ENCODE results near the gene CCDC69.
"Not testable (repeated sequence)": the region's sequence is repeated elsewhere in the genome, so short reads cannot be mapped to it uniquely, and the experiment has no call there.

The CCDC69 gene

DNA sequence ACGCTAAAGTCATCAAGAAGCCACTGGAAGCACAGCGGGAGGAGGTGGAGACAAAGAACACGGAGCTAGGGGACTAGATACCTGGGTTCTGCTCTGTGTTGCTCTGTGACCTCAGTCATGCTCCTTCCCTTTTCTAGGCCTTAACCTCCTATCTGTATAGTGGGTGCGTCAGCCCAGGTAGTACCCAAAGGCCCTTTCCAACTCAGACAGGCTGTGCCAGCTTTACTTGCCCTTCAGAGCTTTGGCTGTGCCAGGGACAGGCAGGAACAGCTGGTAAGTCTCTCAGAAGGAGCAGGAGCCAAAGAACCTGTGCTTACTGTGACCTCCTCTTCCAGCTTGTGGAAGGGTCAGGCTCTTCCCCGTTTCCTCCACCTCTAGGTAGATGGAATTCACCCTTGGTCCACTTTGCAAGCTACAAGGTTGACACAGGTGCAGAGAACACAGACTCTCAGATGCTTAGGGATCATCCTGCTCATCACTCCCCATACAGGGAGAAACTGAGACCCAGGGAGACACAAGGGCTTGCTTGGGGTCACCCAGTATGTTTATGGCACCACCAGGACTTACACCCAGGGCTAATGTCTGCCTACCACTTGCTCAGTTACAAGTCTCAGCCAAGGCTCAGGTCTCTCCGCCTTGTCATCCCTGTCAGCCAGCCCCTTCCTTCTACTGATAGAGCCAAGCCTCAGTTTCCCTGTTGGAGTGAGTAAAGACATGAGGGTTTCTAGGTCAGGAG, 1.7 kb downstream of the CCDC69 start:
- no peak for DNase-seq (ENCODE audit: low spot score)

DNA sequence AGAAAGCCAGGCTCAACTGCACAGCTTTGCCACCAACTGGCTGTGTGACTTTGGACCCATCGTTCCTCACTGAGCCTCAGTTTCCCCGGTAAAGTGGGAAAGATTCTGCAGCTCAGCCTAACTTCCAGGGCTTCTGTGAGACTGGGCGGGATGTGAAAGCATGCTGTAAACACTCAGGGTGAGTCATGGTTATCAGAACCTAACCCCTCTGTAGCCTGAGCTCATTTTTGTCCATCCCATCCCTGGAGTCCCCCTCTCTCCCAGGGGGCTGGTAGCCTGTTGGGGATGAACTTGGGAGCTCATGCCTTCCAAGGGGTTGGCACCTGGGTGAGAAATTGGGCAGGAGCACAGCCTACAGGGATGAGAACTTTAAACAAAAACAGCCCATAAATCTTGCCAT, 2.3 kb downstream of the CCDC69 start:
- no peak for DNase-seq (ENCODE audit: low spot score)

DNA sequence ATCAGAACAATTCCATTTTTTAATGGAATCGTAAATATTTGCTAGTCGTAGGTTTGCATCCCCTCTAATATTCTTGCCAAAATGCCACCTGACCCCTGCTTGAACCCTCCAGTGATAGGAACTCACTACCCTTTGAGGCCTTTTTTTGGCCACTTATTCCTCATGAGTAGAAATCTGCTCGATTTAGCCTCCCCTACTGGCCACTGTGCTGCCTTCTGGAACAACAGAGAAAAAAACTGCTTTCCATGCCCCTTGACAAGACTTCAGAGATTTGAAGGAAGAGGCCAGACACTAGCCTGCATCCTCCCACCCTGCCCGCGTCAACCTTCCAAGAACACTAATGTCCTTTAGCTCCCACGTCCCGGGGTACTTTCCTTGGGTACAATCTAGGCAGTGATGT, 4.1 kb downstream of the CCDC69 start:
- no peak for DNase-seq (ENCODE audit: low spot score)

DNA sequence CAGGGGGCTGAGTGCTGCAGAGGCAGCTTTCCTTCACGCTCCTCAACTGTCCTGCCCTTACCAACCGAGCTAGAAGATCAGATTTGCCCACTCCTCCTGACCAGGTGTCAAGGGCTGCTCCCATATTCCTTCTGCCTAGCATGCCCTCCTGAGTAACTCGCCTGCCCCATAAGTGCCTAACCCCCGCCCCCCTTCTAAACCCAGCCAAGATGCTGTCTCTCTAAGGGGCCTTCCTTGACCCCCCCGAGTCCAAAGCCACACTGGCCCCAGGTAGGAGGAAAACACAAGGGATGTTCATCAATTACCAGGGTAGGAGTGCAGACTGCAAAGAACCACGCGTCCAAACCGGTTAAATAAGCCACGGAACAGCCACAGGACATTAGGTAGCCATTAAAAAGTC, 4.8 kb downstream of the CCDC69 start:
- no peak for DNase-seq (ENCODE audit: low spot score)

DNA sequence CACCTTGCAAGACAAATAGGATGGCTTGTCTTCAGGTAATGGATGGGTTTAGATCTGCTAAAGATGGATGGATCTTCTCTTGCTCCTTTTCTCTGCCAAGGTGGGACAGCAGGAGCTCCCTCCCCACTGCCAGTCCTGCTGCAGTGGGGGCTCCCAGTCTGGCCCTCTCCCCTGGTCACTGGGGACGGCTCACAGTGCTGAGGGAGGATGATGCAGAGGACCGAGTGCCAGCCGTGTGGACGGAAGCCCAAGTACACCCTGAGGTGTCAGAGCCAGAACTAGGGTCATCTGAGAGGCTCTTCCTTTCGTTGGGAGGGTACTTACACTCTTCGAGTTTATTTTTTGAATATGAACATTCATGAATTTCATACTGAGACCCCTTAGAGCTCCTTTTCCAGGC, 5.7 kb downstream of the CCDC69 start:
- no peak for DNase-seq (ENCODE audit: low spot score)

DNA sequence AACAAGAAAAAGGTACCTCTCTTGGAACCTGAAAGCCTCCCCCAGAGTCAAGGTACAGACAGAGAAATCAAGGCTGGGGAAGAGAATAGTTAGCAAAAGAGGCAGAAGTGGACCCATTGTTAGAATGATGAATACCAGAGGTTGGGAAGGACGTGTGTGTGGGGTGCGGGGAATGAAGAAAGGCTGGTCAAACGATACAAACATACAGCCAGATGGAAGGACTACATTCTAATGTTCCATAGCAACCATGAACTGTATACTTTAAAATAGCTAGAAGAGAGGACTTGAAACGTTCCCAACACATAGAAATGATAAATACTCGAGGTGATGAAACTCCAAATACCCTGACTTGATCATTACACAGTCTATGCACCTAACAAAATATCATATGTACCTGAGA, 7.1 kb downstream of the CCDC69 start:
- no peak for DNase-seq (ENCODE audit: low spot score)

DNA sequence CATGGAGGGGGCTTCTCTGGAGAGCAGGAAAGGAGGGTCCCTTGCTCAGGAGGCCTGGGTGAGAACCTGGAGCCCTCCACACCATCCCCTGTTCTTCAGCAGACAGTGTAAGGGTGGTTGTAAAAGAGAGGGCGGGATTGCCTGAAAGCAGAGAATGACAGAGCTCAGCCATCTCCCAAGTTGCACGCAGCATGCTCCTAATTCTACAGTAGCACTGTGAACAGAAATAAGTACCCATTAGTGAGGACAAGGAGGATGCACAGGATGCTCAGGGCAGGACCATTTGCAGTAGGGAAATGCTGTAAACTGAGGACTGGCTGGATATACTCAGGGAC, 8.4 kb downstream of the CCDC69 start:
- DNase-seq (ENCODE audit: low spot score): no peak

DNA sequence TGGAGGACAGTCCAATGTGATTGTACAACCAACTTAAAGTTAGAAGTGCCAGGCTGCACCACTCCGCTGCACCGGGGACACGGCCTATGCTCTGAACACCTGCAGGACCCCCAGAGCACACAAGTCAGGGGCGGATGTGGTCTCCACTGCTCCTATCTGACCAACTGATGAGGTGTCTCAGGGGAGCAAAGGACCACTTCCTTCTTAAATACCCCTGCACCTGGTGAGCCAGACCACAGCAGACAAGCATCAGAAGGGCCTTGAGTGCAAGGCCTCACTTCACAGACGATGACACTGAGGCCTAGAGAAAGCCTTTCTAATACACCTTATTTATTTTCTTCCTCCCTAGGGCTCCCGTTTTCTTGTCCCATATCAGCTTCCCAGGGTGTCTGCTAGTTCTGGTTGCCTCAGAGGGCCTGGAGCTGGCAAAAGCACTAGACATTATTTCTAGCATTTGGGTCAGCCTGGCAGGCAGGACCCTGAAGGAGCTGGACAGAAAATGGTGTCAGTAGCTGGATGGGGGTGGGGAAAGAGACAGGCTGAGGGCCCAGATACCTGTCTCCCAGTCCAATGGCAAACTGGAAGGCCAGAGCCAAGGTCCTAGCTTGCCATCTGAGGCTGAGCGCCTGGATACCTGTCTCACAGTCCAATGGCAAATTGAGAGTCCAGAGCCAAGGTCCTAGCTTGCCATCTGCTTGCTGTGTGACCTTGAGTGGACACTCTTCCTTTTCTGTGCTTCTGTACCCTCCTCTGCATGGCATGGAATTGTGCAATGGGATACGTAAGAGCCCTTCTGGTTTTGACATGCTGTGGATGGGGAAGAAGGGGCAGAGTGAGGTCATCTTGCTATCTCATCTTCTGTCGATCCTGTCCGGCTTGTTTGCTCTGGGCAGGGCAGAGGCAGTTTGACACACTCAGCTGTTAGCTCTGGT, 9.0 kb downstream of the CCDC69 start:
- no peak for DNase-seq (ENCODE audit: low spot score)

DNA sequence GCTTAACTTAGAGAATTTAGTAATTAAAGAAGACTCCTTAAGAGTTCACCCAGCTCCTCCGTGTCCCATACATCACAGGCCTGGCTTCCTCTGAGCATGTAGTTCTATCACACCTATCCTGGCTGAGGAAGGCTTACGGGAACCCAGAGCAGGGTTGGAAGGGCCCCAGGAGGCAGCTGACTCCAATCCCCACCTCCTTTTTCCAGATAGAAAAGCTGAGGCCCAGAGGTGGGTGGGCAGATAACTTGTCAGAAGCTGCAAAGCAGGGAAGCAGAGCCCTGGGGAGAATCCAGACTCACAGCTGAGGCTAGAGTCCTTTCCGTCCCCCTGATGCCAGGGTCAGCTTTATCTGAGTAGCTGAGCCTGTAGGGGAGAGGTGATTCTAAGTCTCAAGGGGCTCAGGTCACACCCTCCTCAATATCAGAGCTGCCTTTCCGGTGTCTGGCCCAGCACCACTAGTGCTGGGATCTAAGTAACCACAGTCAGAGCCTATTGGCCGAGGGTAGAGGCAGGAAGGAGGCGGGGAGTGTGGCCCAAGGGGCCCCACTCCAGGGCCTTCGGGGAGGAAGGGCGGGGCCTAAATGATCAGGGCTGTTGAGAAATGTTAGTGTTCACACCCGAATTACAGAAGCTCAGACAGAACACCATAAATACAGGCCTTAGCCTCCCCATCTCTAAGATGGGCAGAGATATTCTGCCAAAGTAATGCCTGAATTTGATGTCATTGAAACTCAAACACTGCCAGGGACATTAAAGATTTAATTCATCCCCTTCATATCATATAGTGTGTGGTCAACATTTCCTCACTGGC, 9.9 kb downstream of the CCDC69 start:
- no peak for DNase-seq (ENCODE audit: low spot score)

DNA sequence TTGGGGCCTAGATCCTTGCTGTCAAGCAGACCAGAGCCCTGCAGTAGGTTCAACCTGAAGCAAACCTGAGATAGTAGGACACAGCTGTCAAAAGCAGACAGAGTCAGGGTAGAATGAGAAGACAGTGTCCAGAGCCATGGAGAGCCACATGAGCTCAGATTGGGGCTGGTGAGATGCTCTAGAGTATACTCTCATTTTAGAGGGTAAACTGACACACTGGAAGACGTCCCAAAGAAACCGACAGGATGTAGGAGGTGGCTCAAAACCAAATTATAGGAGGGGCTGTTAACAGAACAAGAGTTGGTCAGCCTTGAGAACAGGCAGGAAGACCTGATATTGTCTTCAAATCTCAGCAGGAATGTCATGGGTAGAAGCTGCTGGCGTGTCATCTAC, 11.5 kb downstream of the CCDC69 start:
- no peak for DNase-seq (ENCODE audit: low spot score)

DNA sequence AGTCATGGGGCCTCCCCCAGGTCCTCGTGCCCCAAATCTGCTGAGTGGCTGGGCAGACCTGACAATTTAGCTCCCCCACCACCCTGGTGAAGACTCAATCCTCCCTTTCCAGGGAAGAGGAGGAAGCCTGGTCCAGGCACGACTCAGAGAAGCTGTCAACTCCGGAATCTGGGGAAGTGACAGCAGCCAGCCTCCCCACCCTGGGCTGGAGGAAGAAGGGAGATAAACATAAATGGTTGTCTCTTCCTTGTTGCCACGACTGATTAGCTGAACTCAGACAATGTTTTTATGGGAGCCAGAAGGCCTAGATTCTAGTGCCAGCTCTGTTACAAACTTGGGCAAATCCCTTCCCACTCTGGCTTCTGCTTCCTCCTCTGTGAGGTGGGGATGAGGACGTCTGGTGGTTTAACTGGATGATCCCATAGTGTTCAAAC, 15.4 kb downstream of the CCDC69 start:
- no peak for DNase-seq (ENCODE audit: low spot score)

DNA sequence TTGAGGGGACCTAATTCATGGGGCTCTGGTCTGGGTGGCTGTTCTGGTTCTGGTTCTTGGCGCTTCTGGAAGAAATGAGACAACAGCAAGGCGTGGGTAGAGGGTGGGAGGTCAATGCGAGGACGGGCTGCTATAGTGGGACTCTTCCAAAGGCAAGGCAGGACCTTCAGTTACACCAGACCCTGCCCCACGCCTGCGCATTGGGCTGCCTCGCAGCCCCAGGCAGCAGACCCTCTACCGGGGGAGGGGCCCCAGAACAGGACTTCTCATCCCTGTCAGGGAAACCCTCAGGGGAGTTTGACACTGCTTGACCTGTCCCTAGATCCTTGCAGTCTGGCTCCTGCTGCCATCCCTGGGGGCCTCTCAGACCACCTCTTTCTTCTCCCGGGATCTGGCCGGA, 18.5 kb downstream of the CCDC69 start:
- DNase-seq (ENCODE audit: low spot score): no peak

DNA sequence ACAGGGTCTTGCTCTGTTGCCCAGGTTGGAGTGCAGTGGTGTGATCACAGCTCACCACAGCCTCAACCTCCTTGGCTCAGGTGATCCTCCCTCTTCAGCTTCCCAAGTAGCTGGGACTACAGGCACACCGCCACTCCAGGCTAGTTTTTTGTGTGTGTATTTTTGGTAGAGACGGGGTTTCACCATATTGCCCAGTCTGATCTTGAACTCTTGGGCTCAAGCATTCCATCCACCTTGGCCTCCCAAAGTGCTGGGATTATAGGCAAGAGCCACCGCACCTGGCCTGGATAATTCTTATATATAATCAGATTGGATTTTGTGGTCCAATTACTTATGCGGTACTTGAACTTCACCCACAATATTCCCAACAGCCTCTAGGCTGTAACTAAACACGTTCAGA, 19.8 kb downstream of the CCDC69 start:
- DNase-seq (ENCODE audit: low spot score): no peak

DNA sequence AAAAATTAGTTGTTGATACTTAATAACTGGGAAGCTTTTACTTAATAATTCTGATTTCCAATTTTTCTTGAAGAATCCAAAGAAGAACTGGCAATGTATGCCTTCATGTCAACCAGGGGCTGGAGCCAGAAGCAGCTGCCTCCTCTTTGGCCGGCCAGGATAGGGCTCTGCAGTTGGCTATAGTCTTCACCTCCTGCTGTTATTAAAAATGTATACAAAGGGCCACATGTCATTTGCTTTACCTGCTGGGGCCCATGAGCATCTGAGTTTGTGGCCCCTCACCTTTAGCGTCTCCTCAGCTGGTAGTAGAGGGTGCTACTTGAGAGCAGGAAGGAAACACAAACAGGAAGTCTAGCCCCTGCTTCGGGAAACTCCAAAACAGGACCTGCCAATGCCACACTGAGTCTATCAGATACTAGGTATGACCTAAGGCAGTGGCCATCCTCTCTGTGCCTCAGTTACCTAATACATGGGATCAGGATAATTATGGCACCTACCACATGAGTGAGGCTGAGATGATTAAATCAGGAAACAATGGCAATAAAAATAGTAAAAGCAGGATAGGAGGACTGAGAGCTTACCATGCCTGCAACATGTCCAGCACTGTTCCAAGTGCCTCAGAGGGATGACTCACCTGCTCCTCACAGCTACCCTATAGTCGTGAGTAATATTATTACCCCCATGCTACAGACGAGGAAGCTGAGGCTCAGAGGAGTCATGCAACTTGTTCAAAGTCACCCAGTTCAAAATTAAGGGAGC, 21.3 kb downstream of the CCDC69 start:
- no peak for DNase-seq (ENCODE audit: low spot score)

DNA sequence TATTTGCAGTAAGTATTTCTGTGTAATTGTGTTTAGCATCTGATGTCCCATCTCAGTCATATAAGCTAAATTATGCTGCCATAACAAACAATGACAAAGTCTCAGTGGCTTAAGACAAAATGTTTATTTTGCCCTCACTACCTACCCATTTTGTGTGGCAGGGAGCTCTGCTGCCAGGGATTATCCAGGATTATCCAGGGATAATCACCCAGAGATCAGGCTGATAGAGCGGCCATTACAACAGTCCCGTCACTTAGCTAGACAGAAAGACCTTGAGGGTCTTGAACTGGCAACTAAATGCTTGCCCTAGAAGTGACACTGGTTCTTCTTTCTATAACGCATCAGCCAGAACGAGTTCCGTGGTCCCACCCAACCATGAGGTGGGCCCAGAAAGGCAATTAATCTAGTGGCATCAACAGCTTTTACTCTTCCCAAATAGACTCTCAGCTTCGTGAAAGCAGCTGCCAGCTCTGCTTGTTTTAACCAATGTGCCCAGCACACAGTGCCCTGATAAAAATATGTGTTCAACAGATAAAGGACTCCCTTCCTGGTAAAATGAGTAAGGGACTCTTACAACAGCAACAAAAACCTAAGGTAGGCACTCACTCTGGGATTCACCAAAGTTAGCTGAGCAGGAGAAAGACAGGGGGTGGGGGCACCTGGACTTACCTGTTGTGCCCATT, 22.8 kb downstream of the CCDC69 start:
- no peak for DNase-seq (ENCODE audit: low spot score)

DNA sequence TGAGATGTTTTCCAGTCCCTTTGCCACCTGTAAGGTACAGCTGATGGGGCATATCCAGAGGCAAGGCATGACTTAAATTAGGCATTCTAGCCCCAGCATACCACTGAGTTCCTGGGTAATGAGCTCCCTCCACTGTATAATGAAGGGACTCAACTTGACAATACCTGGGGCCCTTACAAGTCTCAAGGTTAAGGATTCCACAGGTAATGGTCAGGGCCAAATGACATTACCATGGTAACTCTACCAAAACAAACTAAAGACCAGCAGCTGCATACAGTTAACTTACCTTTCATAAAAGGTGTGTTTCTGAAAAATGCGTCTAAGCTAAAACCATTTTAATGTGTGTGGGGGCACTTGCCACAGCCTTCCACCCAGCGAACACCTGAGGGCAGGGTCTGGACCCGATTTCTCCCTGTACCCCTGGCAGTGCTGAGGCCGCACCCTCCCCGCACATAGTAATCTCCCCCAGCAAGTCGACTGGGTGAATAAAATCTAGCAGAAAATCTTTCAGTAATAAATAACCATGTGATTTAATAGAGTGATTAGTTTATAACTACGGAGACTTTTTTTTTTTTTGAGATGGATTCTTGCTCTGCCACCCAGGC, 24.2 kb downstream of the CCDC69 start:
- no peak for DNase-seq (ENCODE audit: low spot score)

DNA sequence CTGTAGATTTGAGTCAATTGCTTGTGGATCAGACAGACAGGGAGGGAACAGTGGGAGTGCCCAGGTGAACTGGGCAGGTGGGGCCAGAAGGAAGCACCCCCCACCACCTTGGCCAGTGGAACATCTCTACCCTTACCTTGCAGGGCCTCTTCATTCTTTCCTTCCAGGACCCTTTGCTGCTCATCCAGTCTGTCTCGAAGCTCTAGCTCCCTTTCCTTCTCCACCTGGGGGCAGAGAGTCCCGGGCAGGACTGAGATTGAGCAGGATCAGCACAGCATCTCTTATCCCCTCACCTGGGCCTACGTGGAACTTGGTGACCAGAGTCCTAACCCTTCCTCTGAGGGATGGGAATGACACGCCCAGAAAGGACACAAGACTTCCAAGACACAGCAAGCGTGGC, 25.0 kb downstream of the CCDC69 start:
- no peak for DNase-seq (ENCODE audit: low spot score)

DNA sequence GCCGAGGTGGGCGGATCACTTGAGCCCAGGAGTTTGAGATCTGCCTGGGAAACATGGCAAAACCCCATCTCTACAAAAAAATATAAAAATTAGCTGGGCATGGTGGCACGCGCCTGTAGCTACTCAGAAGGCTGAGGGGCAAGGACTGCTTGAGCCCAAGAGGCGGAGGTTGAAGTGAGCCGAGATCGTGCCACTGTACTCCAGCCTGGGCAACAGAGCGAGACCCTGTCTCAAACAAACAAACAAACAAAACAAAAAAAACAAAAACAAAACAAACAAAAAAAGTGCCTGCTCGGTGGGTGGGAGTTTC, 26.6 kb downstream of the CCDC69 start:
- DNase-seq (ENCODE audit: low spot score): not testable (repeated sequence)

DNA sequence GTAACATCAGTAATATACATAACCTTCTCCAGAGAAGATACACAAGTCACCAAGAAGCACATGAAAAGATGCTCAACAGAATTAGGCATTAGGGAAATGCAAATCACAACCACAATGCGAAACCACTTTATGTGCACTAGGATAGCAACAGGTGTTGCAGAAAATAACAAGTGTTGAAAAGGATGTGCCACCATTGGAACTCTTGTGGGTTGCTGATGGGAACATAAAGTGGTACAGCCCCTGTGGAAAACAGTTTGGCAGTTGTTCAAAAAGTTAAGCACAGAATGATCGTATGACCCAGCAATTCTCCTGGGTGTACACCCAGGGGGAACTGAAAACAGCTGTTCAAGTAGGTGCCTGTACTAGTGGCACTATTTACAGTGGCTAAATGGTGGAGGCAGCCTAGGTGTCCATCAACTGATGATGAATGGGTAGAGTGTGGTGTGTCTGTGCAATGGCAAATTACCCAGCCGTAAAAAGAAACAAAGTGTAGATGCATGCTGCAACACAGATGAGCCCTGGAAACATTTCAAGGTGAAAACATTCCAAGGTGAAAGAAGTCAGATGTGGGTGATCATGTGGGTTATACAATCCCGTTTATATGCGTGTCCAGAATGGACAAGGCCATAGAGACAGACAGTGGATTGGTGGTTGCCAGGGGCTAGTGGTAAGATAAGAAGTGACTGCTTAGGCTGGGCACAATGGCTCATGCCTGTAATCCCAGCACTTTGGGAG, 27.2 kb downstream of the CCDC69 start:
- no peak for DNase-seq (ENCODE audit: low spot score)

DNA sequence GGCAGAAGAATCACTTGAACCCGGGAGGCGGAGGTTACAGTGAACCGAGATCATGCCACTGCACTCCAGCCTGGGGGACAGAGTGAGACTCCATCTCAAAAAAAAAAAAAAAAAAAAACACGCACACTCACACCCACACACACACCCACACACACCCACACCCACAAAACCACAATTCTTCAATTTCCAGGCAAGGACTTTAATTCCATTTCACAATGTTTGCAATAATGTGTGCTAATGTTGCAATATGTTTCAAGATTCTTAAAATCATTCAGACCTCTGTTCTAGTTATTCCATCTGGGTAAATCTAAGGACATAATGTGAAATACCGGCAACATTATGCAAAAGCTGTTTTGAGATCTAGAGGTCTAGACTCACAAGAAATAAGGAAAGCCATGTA, 28.3 kb downstream of the CCDC69 start:
- no peak for DNase-seq (ENCODE audit: low spot score)

Measured in COLO829 (cell line).